Activated gamma-delta T cell treated with anti-CD3 and anti-CD28 coated beads, Interleukin-2, amount 50 U/mL, for 16 hours (primary cell): ENCODE results near the gene LY6G6D.
"Not testable (repeated sequence)": the region's sequence is repeated elsewhere in the genome, so short reads cannot be mapped to it uniquely, and the experiment has no call there.

ENCODE experiments used
- DNase-seq: peaks from one replicate; pipeline ENCODE4 v3.0.0-alpha.2; 2020; ENCODE audit warnings: low read depth

LY6G6D gene

DNA sequence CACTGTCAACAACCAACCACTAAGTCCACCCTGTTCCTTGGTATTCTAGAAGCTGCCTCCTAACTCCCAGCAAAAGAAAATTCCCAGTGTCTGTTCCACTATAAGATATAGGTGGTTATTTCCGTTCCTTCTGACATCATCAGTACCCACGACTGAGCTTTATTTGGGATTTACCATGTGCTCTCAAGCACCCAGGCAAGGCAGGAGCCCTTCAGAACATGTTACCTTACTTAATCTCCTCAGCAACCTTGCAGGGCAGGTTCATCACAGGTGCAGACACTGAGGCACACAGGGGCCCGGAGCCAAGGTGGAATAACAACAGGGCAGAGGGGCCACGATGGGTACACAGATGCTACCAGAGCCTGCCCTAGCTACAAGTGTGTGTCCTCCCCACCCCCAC lies 22.8 kb upstream of the LY6G6D start:
- DNase-seq: no peak

DNA sequence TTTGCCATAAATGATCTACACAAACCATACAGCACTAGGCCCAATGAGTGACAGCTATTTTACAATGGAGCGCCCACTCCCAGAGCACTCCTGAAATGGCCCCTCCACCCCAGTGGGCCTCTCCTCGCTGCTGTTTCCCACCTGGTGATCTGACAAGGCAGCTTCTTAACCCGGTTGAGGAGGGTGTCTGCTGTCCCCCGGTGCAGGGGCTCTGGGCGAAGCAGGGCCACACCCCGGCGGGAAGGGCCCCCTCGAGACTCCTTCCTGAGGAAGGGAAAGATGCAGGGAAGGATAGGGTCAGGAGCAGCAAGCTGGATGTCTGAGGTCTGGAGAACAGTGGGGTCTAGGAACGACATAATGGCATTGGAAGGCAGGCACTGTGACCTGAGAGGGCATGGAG lies 22.3 kb upstream of the LY6G6D start:
- no peak for DNase-seq

DNA sequence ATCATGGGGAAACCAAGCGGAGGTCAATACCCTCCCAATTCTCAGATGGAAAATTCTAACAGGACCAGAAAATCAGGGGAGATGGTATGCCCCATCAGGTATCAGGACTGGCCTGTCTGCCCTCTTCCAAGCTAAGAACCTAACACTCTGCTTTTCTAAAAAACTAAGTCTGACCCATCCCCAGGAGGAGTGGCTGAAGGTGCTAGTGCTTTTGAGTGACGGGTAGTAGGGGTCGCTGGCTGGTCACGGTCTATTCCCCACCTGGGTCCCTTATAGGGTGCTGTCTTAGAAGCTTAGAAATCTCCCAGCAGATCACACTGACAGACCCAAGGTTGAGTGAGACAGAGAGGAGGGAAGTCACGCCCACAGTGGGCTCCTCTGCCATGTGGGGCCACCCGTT lies 21.6 kb upstream of the LY6G6D start:
- no peak for DNase-seq

DNA sequence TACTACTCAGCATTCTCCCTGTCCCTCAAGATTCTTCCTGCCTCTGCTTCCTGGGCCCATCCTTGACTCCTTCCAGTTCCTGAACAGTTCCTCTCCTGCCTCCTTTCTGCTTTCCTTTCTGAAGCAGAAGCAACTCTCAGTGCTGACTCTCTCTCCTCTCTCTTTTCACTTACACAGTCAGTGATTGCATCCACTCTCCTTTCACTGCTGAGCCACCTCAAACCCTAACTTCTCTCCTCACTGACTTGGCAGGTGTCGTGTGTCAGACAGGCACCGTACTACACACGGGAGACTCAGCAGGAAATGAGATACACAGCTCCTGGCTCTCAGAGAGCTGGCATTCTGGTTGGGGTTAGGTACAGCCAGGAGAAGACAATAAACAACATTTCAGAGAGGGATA lies 17.6 kb upstream of the LY6G6D start:
- DNase-seq: no peak

DNA sequence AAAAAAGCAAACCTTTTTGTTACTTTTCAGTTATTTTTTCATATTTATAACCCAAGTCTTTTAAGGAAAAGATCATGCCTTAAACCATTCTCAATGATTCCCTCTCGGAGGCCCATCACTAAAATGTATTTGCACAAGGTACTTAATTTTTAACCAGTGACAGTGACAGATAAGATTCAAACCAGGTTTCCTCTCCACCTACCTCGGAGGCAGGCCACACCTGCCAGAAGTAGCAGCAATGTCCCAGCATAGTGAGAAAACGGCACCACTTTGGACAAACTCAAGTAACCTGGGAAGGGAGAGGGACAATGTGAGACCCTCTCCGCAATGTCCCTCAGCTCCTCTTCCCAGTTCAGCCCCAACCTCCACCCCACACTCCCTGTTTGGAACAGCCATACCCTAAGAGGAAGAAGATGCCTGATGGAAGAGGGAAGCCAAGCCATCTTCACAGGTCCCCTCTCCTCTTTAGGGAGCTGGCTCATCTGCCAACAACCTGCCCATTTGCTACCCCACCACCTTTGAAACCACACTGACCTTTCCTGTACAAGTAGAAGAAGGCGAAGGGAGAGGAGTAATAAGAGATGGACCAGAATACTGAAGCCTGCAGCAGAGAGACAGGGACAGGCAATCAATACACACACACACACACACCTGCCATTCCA lies 14.3 kb upstream of the LY6G6D start:
- DNase-seq: no peak

DNA sequence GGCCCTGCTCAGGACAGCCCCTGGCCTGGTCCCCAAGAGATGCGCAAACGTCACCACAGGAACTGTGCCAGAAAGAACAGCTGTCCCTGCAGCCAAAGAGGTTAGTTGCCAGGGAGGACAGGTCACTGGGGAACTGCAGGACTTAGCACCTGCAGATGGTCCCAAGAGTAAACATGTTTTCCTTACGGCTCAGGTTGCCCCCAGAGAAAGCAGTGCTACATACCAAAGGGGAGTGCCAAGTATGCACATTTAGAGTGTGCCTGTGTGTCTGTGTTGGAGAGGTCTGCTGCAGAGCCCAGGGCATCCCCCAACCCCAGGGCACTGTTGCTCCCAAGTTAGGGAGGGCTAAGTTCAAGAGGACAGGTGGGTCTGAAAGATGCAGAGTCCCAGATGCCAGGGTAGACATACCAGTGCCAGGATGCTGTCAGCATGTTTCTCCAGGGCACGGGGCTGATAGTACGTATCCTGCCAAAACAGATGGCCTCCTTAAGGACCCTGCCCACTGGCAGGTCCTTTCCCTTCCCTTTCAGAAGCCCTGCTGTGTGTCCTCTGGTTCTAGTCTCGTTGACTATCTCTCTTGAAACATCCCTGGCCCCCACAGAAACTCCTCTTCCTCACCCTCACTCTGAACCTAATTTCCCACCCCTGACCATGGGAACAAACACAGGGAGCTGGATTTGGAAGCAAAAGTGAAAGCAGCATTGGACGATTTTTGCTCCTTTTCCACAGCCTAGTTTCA lies 13.3 kb upstream of the LY6G6D start:
- no peak for DNase-seq

DNA sequence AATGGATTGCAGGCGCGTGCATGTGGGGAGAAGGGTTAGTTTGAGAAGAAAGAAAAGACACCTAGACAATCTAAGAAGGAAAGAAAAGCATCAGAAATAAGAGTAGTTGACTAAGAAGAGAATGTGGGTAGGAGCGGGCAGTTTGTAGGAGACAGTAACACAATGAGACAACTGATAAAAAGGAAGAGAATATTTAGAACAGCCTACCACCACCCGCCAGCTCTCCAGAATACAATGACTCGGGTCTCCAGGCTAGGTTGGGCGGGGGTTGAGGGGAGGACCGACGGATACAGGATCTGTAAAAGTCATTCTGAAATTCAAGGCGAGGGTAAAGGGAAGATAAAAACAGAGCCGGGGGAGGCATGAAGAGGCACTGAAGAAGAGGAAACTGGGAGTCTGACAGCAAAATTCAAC lies 12.7 kb upstream of the LY6G6D start:
- no peak for DNase-seq

DNA sequence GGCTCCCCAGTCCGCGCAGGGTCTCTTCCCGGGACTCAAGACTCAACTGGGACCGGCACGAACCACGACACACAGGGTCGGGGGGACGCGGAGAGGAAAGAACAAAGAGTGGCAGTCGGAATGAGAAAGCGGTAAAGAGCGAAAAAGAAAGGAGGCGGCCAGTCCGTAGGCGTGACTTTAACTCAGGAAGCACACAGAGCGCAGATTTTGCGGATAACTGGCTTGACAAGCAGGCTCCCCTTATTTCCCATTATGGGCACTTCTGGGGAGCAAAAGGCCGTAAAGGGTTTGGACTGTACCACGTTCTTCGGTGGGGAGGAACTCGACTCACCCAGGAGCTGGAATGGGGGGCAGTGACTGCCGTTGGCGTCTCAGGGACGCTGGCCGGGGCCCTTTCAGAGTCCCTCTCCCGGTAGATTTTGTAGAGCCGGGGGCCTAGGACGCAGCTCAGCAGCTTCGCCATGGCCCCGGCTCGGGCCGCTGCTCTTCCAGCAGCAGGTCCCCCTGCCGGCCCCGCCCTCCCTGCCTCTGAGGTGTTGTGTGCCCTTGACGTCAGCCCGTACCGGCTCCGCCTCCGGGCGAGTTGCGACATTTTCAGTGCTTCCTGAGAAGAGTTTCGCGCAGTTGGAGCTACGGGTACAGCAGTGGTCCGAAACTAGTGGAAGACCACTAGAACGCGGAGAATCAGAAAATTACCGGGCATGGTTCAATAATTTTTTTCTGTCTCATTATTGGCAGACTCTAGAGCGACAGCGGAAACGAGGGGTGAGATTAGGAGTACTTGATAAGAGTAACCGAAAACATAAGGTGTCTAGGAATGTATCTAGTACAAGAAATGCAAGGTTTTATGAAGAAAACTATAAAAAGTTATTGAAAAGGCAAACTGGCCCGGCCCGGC lies 12.1 kb upstream of the LY6G6D start, which contains the start of gene ABHD16A:
Gene ABHD16A, minus strand, starts transcription at position 506 of the 898 bp plus-strand sequence. Its CDS starts 43 bp downstream, at position 463.
- DNase-seq: peak; percentile 95

DNA sequence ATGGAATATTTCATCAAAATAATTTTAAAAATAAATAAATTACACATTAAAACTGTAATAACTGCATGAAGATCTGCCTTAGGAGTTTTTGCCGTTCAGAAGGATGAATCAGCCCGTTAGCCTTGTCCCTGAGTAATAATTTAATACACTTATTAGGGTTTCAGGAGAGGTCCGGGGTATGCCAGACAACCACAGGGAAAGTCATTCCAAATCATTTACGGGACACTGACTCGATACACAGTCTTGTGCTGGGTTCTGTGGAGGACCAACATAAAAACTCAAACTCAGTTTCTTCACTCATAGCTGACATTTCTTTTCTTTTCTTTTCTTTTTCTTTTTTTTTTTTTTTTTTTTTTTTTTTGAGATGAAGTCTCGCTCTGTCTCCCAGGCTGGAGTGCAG lies 9.2 kb upstream of the LY6G6D start:
- no peak for DNase-seq

DNA sequence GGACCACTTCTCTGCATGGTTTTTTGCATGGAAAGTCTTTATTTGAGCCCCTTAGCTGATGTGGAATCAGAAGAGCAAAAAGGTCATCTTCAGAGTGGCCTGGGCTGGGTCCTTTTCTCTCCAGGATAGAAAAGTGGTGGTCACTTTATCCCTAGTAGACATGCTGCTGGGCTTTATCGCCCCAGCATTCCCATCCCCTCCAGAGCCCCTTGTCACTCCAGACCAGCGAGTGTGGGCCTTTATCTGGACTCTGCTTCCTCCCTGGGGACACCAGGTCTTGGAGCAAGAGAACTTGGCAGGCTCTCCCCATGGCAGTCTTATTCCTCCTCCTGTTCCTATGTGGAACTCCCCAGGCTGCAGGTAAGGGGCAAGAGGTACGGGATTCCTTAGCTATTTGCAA lies 8.5 kb upstream of the LY6G6D start, which contains the start of gene LY6G6F:
Gene LY6G6F, plus strand, starts transcription at position 268 of the 400 bp plus-strand sequence. Its CDS starts 41 bp downstream, at position 309.
- DNase-seq: no peak

DNA sequence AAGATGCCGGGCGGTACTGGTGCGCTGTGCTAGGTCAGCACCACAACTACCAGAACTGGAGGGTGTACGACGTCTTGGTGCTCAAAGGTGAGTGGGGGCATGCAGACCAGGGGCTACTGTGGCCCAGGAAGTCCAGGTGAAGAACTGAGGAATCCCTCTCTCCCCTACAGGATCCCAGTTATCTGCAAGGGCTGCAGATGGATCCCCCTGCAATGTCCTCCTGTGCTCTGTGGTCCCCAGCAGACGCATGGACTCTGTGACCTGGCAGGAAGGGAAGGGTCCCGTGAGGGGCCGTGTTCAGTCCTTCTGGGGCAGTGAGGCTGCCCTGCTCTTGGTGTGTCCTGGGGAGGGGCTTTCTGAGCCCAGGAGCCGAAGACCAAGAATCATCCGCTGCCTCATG lies 7.4 kb upstream of the LY6G6D start:
- no peak for DNase-seq

DNA sequence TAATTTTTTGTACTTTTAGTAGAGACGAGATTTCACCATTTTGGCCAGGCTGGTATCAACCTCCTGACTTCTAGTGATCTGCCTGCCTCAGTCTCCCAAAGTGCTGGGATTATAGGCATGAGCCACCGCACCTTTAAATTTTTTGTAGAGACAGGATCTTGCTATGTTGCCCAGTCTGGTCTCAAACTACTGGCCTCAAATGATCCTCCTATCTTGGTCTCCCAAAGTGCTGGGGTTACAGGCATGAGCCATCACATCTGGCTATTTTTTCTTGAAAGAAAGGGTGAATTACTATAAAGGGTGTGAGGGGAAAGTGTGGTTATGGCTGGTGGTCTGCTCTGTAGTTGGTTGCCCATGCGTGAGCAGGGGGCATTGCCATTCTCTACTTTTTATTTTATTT lies 6.9 kb upstream of the LY6G6D start:
- DNase-seq: no peak

DNA sequence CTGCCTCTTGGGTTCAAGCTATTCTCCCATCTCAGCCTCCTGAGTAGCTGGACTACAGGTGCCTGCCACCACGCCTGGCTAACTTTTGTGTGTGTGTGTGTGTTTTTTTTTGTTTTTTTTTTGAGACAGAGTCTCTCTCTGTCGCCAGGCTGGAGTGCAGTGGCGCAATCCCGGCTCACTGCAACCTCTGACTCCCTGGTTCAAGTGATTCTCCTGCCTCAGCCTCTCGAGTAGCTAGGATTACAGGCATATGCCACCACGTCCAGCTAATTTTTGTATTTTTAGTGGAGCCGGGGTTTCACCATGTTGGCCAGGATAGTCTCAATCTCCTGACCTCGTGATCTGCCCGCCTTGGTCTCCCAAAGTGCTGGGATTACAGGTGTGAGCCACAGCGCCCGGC lies 6.0 kb upstream of the LY6G6D start:
- DNase-seq: not testable (repeated sequence)

DNA sequence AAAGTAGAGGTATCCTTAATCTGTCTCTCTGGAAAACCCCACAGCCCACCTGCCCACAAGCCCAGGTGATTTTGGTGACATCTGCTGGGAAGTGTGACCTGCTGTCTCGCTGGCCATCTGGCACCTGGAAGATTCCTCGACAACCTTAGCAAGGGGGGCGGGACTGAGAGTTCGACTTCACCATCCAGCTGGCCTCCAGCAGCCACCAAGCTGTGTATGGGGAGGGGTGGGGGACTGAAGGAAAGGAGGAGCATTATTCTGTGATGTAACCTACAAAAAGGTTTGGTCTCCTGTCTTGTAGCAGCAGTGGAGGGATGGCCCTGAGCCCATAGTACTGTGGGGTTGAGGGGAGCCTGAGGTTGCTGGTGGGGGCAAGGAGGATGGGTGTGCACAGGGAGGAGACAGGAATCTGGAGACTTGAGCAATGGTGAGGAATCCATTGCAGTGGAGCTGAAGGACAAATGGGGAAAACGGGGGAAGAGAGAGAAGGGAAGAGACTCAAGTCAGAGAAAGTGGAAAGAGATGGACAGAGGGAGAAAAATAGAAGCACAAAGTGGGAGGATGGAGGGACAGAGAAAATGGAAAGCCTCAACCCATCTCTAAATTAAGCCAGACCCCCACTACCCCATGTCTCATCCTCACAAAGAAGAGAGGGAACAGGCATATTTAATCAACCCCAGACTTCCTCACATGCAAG lies 4.5 kb upstream of the LY6G6D start:
- DNase-seq: no peak

DNA sequence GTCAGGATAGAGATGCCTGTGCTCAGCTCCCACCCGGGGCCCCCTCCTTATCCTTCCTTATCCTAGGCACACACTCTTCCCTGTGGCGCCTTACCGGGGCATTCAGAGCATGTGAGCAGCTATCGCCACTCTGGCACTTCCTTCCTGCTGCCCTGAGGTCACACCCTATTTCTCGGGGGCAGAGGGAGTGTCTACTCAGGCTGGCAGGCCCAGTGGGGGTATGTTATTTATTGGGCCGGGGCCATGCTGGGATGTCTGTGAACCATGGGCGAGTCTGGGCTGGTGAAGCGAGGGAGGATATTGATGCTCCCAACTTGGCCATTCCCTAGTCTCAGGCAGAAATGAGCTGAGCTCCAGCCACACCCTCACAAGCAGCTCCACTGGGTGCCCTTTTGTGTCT lies 3.9 kb upstream of the LY6G6D start:
- DNase-seq: no peak

DNA sequence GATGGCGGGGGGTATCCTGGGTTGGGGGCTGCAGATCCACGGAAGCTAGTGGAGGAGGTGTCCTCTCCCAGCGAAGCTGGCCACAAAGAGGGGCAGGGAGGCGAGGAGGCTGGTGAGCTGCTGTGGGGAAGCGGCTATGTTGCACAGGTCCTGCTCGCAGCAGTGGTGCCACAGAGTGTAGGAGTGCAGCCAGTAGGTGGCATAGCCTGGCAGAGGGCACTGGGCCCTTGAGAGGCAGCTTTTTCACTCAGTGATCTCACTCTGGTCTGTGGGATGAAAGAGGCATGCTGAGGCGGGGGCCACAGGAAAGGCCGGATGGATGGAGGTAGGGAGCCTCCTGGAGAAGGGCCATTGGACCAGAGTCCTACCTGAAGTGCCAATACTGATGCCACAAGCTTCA lies 2.9 kb upstream of the LY6G6D start:
- no peak for DNase-seq

DNA sequence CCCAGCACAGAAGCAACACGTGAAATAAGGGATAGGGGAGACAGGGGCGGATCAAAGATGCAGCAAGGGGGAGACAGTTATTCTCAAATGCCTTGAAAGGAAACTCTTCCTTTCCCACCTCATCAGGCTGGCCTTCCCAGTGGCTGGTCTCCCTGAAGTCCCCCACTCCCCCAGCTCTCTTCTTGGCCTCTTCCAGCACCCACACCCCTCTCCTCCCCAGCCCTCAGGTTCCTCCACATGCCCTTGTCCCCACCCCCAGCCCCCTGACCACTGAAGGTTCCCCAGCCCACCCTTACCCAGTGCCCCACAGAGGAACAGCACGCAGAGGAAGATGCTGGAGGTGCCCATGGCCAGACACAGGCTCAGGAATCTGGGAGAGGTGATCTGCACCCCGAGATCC lies 1.7 kb upstream of the LY6G6D start:
- no peak for DNase-seq

DNA sequence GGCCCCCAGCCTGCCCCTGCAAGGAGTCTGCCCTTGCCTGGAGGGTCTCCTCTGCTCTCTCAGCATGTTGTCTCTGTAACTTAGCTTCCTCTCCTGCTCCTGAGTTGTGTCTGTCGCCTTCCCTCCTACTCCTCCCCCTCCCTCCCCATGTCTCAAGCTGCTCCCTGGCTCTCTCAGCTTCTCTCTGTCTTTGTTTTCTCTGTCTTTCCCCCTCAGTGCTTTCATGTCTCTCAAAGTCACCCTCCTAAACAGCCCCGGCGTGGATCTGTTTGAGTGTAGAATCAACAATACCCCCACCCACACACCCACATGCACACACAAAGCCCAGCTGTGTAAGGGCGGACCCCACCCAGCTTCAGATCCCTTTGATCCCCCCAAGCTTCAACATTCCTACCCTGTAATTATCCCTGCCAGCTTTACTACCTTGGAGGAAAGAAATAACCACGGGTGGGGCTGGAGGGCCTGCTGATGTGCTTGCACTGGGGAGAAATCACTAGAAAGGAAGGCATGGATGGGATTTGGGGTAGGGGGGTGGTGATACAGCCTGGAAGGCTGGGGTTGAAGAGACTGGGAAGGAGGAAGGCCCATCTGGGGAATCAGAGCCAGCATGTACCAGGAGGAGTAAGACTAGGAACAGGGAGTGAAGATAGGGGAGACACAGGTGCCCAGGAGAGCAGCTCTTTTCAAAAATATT lies 1.0 kb upstream of the LY6G6D start:
- no peak for DNase-seq

DNA sequence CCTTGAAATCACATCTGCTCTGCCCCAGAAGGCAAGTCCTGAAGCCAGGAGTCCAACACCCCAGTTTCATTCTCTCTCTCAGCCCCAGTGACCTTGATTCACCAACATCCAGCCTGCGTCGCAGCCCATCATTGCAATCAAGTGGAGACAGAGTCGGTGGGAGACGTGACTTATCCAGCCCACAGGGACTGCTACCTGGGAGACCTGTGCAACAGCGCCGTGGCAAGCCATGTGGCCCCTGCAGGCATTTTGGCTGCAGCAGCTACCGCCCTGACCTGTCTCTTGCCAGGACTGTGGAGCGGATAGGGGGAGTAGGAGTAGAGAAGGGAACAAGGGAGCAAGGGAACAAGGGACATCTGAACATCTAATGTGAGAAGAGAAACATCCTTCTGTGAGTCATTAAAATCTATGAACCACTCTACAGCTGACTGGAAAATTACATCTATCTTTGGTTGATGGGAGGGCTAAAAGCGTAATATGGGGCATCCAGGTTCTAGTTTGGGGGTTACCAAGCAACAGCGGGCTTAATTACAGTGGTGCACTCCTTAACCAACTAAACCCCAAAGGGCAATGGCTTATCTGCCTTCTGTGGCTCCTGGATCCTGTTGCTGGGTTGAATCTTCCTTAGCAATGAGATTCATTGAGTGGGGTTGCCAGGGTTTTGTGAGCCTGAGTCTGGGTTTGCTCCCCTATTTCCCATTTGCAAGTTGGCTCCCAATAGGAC lies 2.5 kb downstream of the LY6G6D start:
- DNase-seq: no peak

DNA sequence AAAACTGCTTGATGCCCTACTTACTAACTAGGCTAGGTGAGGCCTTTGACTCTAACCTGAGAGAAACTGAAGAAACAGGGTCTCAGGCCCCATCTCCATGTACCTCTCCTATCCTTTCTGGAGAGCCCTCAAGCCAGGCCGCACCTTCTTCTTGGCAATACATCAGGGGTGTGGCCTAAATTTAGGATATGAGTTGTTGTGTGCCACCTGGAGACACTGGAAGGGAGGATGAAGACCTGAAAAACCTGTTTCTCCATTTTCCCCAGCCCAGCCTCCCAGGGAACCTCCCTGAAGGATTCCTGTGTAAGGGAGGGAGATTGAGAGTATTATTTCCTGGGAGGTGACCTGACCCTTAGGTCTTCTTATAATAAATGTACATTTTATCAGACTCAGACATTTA lies 3.1 kb downstream of the LY6G6D start:
- no peak for DNase-seq

DNA sequence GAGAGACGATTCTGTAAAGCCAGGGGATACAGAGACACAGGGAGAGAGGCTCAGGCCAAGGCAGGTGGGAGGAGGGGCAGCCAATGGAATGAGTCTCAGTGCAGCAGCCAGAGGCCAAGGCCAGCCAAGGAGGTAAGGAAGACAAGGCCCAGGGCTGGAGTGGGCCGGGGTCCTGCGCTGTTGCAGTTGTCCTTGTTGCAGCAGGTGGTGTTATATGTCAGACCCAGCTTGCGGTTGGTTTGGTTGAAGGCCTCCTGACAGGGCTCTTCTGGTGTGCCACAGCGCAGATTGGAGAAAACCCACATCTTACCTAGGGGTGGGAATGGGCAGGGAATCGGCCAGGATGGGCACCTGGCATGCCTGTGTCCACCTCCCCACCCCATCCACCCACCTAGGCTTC lies 3.9 kb downstream of the LY6G6D start:
- DNase-seq: no peak
